Activated naive CD8-positive, alpha-beta T cell treated with anti-CD3 and anti-CD28 coated beads, Interleukin-2, amount 50 U/mL, for 24 hours (primary cell): ENCODE measurements around the gene HIPK4.
"Not testable (repeated sequence)": the region's sequence is repeated elsewhere in the genome, so short reads cannot be mapped to it uniquely, and the experiment has no call there.

Experiments
- ATAC-seq: fragments of 150-1000 bp; cut with Tn5 transposase; one replicate; pipeline ENCODE4 v1.10.0; 2021
- DNase-seq: peaks from one replicate; pipeline ENCODE4 v3.0.0; 2021
- H3K27ac Mint-ChIP-seq: one replicate; pipeline ENCODE4 v1.8.0; 2021; ENCODE audit warnings: mild to moderate bottlenecking, mixed read lengths
- H3K27me3 Mint-ChIP-seq: one replicate; pipeline ENCODE4 v1.8.0; 2021; ENCODE audit warnings: mixed read lengths
- H3K36me3 Mint-ChIP-seq: one replicate; pipeline ENCODE4 v1.8.0; 2021; ENCODE audit warnings: low read depth, mixed read lengths
- H3K4me1 Mint-ChIP-seq: one replicate; pipeline ENCODE4 v1.8.0; 2021; ENCODE audit warnings: mixed read lengths
- H3K4me3 Mint-ChIP-seq: one replicate; pipeline ENCODE4 v1.8.0; 2021; ENCODE audit warnings: mild to moderate bottlenecking, moderate library complexity, mixed read lengths
- H3K9me3 Mint-ChIP-seq: one replicate; pipeline ENCODE4 v1.8.0; 2021; ENCODE audit warnings: mixed read lengths

HIPK4 gene

GRCh38 chr19:40389404-40390083 is 437 bp downstream of the HIPK4 start:
- DNase-seq (no peak), ATAC-seq (no peak)
- no peaks in the 10 kb centered on the region for H3K9me3 Mint-ChIP-seq
- no peaks in the 10 kb centered on the region for H3K4me1 Mint-ChIP-seq
- H3K4me3 Mint-ChIP-seq, result no peak overlapping the region
- H3K27me3 Mint-ChIP-seq, result no peaks in the 10 kb centered on the region
- no peak overlapping the region for H3K27ac Mint-ChIP-seq
- H3K36me3 Mint-ChIP-seq, result no peaks in the 10 kb centered on the region

GRCh38 chr19:40388481-40388880 is 1.5 kb downstream of the HIPK4 start:
- Mint-ChIP-seq H3K27ac (no peak overlapping the region), H3K4me3 (no peak overlapping the region), H3K27me3 (no peaks in the 10 kb centered on the region), H3K9me3 (no peaks in the 10 kb centered on the region), H3K36me3 (no peaks in the 10 kb centered on the region), H3K4me1 (no peaks in the 10 kb centered on the region)
- ATAC-seq, result no peak
- DNase-seq, result no peak

DNA sequence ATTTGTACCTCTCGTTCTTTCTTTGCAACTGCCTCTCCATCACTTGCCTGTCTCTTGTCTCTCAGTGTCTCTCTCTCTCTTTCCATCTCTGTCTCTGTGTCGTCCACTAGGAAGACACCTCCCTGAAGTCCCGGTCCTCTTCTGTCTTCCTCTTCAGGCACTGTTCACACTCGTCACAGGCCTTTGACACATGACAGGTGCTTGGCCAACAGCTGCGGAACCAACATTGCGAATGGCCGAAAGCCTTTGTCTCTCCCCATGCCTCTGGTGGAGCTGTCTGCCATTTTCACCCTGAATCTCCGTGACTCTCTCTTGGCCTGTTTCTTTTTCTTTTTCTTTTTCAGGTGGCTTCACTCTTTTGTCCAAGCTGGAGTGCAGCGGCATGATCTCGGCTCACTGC is 2.8 kb downstream of the HIPK4 start:
- Mint-ChIP-seq H3K4me1 (no peaks in the 10 kb centered on the region), H3K27me3 (no peaks in the 10 kb centered on the region), H3K36me3 (no peaks in the 10 kb centered on the region), H3K9me3 (no peaks in the 10 kb centered on the region), H3K4me3 (no peak overlapping the region), H3K27ac (no peak overlapping the region)
- ATAC-seq (no peak), DNase-seq (no peak)

GRCh38 chr19:40383668-40384248 is 6.2 kb downstream of the HIPK4 start:
- Mint-ChIP-seq H3K27me3 (no peaks in the 10 kb centered on the region), H3K36me3 (no peaks in the 10 kb centered on the region), H3K9me3 (no peaks in the 10 kb centered on the region), H3K27ac (no peak overlapping the region), H3K4me3 (no peak overlapping the region), H3K4me1 (no peaks in the 10 kb centered on the region)
- DNase-seq, result no peak
- ATAC-seq, result no peak

- no peak overlapping the region for H3K27ac Mint-ChIP-seq
- no peak overlapping the region for H3K4me3 Mint-ChIP-seq
- no peaks in the 10 kb centered on the region for H3K27me3 Mint-ChIP-seq
- DNase-seq (no peak), ATAC-seq (no peak)
- no peaks in the 10 kb centered on the region for H3K36me3 Mint-ChIP-seq
- H3K9me3 Mint-ChIP-seq, result no peaks in the 10 kb centered on the region
- H3K4me1 Mint-ChIP-seq, result no peaks in the 10 kb centered on the region
Observed at GRCh38 chr19:40381321-40381720, 8.7 kb downstream of the HIPK4 start.

- H3K9me3 Mint-ChIP-seq, result no peaks in the 10 kb centered on the region
- H3K4me1 Mint-ChIP-seq, result no peaks in the 10 kb centered on the region
- no peaks in the 10 kb centered on the region for H3K27me3 Mint-ChIP-seq
- ATAC-seq (no peak), DNase-seq (no peak)
- no peak overlapping the region for H3K4me3 Mint-ChIP-seq
- H3K27ac Mint-ChIP-seq, result no peak overlapping the region
- H3K36me3 Mint-ChIP-seq, result no peaks in the 10 kb centered on the region
Observed at GRCh38 chr19:40380199-40381037, 9.6 kb downstream of the HIPK4 start.

GRCh38 chr19:40379446-40380198 is 10.4 kb downstream of the HIPK4 start:
- Mint-ChIP-seq H3K27me3 (no peaks in the 10 kb centered on the region), H3K36me3 (peaks cover under 1% of the 10 kb centered on the region), H3K27ac (no peak overlapping the region)

DNA sequence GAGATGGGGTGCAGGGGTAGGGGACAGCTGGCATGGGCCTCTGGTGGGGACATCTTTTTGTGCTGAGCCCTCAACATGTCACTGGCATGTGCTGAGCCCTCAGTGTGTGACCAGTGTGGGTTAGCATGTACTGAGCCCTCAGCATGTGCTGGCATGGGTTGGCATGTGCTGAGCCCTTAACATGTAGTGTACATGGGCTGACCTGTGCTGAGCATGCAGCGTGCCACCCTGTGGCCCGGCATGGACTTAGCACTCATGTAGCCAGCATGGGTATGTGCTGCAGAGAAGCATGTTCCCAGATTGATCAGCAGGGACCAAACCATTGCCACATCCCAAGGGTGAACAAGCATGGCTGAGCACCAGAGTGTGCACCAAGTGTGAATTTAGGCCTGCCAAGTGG is 11.5 kb downstream of the HIPK4 start:
- DNase-seq (no peak), ATAC-seq (peak; percentile 13)
- Mint-ChIP-seq H3K9me3 (no peaks in the 10 kb centered on the region), H3K27ac (no peak overlapping the region), H3K4me1 (no peaks in the 10 kb centered on the region), H3K4me3 (no peak overlapping the region), H3K27me3 (no peaks in the 10 kb centered on the region), H3K36me3 (peaks cover 2% of the 10 kb centered on the region)

More at GRCh38 chr19:40379446-40380198, 10.4 kb downstream of the HIPK4 start:
- H3K4me1 Mint-ChIP-seq, result no peaks in the 10 kb centered on the region
- DNase-seq (no peak), ATAC-seq (no peak)
- H3K4me3 Mint-ChIP-seq, result no peak overlapping the region
- H3K9me3 Mint-ChIP-seq, result no peaks in the 10 kb centered on the region

GRCh38 chr19:40377876-40378385 is 12.1 kb downstream of the HIPK4 start:
- no peak overlapping the region for H3K4me3 Mint-ChIP-seq
- no peaks in the 10 kb centered on the region for H3K4me1 Mint-ChIP-seq
- no peaks in the 10 kb centered on the region for H3K27me3 Mint-ChIP-seq
- ATAC-seq, result no peak
- H3K27ac Mint-ChIP-seq, result no peak overlapping the region
- DNase-seq, result no peak
- H3K36me3 Mint-ChIP-seq, result peaks cover 2% of the 10 kb centered on the region
- no peaks in the 10 kb centered on the region for H3K9me3 Mint-ChIP-seq

DNA sequence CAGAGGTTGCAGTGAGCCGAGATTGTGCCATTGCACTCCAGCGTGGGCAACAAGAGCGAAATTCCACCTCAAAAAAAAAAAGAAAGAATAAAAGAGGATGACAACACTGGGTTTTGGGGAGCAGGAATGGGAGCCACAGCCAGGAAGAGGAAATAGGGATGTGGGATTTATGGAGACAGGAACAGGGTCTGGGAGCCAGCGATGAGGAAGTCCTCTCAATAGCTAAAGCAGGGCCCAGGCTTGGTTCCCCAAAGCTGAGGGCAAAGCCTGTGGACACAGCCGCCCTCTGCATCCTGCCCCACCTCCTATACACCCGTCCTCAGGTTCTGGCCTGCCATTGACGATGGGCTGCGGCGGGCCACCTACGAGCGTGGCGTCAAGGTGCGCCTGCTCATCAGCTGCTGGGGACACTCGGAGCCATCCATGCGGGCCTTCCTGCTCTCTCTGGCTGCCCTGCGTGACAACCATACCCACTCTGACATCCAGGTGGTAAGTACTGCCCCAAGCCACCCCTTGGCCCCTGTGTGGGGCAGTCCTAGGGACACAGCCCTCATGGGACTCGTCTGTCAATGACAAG is 13.6 kb downstream of the HIPK4 start:
- Mint-ChIP-seq H3K9me3 (no peaks in the 10 kb centered on the region), H3K4me3 (no peak overlapping the region), H3K36me3 (peaks cover 2% of the 10 kb centered on the region), H3K4me1 (no peaks in the 10 kb centered on the region), H3K27ac (no peak overlapping the region), H3K27me3 (no peaks in the 10 kb centered on the region)
- ATAC-seq (no peak), DNase-seq (no peak)

DNA sequence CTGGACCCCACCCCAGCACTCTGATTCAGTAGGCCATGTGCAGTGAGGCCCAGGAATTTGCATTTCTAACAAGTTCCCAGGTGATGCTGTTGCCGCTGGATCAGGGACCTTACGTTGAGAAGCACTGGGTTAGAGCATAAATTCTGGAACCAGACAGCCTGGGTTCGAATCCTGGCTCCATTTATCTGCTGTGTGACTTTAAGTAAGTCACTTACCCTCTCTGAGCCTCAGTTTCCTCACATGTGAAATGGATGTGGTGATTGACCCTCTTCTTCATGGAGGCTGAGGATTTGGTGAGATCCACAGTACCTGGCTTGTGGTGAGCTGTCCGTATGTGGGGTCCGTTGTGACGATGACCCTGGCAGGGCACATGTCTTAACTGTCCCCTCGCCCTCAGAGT is 15.9 kb downstream of the HIPK4 start:
- Mint-ChIP-seq H3K4me3 (no peak overlapping the region), H3K27ac (no peak overlapping the region), H3K4me1 (no peaks in the 10 kb centered on the region), H3K27me3 (no peaks in the 10 kb centered on the region), H3K9me3 (no peaks in the 10 kb centered on the region), H3K36me3 (peaks cover 2% of the 10 kb centered on the region)
- DNase-seq (no peak), ATAC-seq (no peak)

- H3K36me3 Mint-ChIP-seq, result peaks cover 4% of the 10 kb centered on the region
- no peak for DNase-seq
- no peak overlapping the region for H3K4me3 Mint-ChIP-seq
- H3K9me3 Mint-ChIP-seq, result no peaks in the 10 kb centered on the region
- no peaks in the 10 kb centered on the region for H3K27me3 Mint-ChIP-seq
- no peak overlapping the region for H3K27ac Mint-ChIP-seq
- no peaks in the 10 kb centered on the region for H3K4me1 Mint-ChIP-seq
- no peak for ATAC-seq
Observed at GRCh38 chr19:40371802-40372122, 18.2 kb downstream of the HIPK4 start.

GRCh38 chr19:40370997-40371801 is 18.8 kb downstream of the HIPK4 start:
- H3K27me3 Mint-ChIP-seq, result no peaks in the 10 kb centered on the region
- peaks cover 4% of the 10 kb centered on the region for H3K36me3 Mint-ChIP-seq
- H3K4me3 Mint-ChIP-seq, result no peak overlapping the region
- no peak overlapping the region for H3K27ac Mint-ChIP-seq
- no peaks in the 10 kb centered on the region for H3K4me1 Mint-ChIP-seq
- ATAC-seq, result no peak
- H3K9me3 Mint-ChIP-seq, result no peaks in the 10 kb centered on the region
- DNase-seq, result no peak

GRCh38 chr19:40370253-40370652 is 19.7 kb downstream of the HIPK4 start:
- not testable (repeated sequence) for H3K9me3 Mint-ChIP-seq, H3K27me3 Mint-ChIP-seq, H3K36me3 Mint-ChIP-seq, H3K27ac Mint-ChIP-seq, H3K4me1 Mint-ChIP-seq, DNase-seq, ATAC-seq, H3K4me3 Mint-ChIP-seq
